Endothelial cell of umbilical vein (primary cell): Measurements from ENCODE around the gene LIG3. TPM values are rescaled to one million over a fixed set of nuclear protein-coding genes. Genes with fewer than 3 reads are reported as not detected.
A peak's percentile ranks its signal among the peaks of the same experiment; 100 is the strongest.

Source experiments
- BruUV-seq: library from RNA; stranded (reverse); fragments of 400-500 nt; replicated peaks from 2 replicates; lab custom pipeline; 2021; lab: Mats Ljungman, UMichigan
- CTCF ChIA-PET: fragments of 300-600, 350-600 bp; sonication (Branson Sonifier 250); formaldehyde crosslinking; loops from one replicate; lab custom pipeline; 2021; ENCODE audit warnings: antibody characterized with exemption, inconsistent platforms; lab: Charles Lee
- POLR2A ChIA-PET: fragments of 300-600, 350-600 bp; sonication (Branson Sonifier 250); formaldehyde crosslinking; loops from one replicate; lab custom pipeline; 2021; ENCODE audit warnings: antibody characterized with exemption, inconsistent platforms; lab: Charles Lee
- DNase-seq: peaks from one replicate; pipeline ENCODE4 v3.0.0-alpha.2; 2011; ENCODE audit warnings: low read depth, low spot score
- FAIRE-seq: peaks from 2 replicates; lab custom pipeline; 2011; peaks lifted over from hg19 to GRCh38; lab: Jason Lieb, UNC
- H2AFZ ChIP-seq: 2 replicates; pipeline ENCODE4 v1.6.0; 2012; ENCODE audit warnings: low read depth, low read length, control low read depth, inconsistent platforms
- H3K27ac ChIP-seq: 2 replicates; pipeline ENCODE4 v1.5.1; 2011; ENCODE audit warnings: low read depth, mild to moderate bottlenecking, control low read depth, low read length, moderate library complexity; ENCODE audit not compliant: insufficient read depth
- H3K27me3 ChIP-seq, 2 experiments: 2 replicates each; pipeline versions ENCODE4 v1.6.0 to v1.6.1; 2011; ENCODE audit warnings: low read length in 2 of 2, mixed read lengths in 1 of 2; ENCODE audit not compliant: control insufficient read depth in 2 of 2, insufficient read depth in 2 of 2
- H3K36me3 ChIP-seq, 2 experiments: 2 replicates in 1 of 2; 3 replicates in 1 of 2; pipeline ENCODE4 v1.5.1; 2011; ENCODE audit warnings: low read length in 2 of 2, mild to moderate bottlenecking in 1 of 2, moderate library complexity in 1 of 2; ENCODE audit not compliant: control insufficient read depth in 2 of 2, insufficient read depth in 2 of 2; ENCODE audit errors: extremely low read depth in 1 of 2
- H3K4me1 ChIP-seq: 3 replicates; pipeline ENCODE4 v1.5.1; 2011; ENCODE audit warnings: mild to moderate bottlenecking, low read length; ENCODE audit not compliant: control insufficient read depth, insufficient read depth; ENCODE audit errors: extremely low read depth
- H3K4me2 ChIP-seq: 2 replicates; pipeline ENCODE4 v1.6.1; 2011; ENCODE audit warnings: low read length, control low read depth, mixed read lengths; ENCODE audit not compliant: insufficient read depth
- H3K4me3 ChIP-seq, 3 experiments: fragments of 200-600 bp in 1 of 3; sonication (generic), shearing (Covaris generic) in 1 of 3; replicated peaks in 1 of 3; 2 replicates each; pipeline ENCODE4 v1.5.1; 2011 to 2016; ENCODE audit warnings: control low read depth in 3 of 3, low read length in 3 of 3, mild to moderate bottlenecking in 2 of 3, inconsistent platforms in 1 of 3, low read depth in 1 of 3, moderate library complexity in 1 of 3; ENCODE audit not compliant: insufficient read depth in 1 of 3
- H3K79me2 ChIP-seq: 2 replicates; pipeline ENCODE4 v1.6.0; 2012; ENCODE audit warnings: low read length, inconsistent platforms; ENCODE audit not compliant: control insufficient read depth, insufficient read depth
- H3K9ac ChIP-seq: replicated peaks from 2 replicates; pipeline ENCODE3; 2011; ENCODE audit warnings: low read length, control low read depth; ENCODE audit not compliant: insufficient read depth; ENCODE audit errors: extremely low read depth
- H3K9me1 ChIP-seq: replicated peaks from 3 replicates; pipeline ENCODE4 v1.6.0; 2011; ENCODE audit warnings: mild to moderate bottlenecking, low read length; ENCODE audit not compliant: control insufficient read depth, insufficient read depth; ENCODE audit errors: extremely low read depth
- H3K9me3 ChIP-seq: replicated peaks from 2 replicates; pipeline ENCODE4 v1.5.1; 2012; ENCODE audit warnings: low read length, inconsistent platforms; ENCODE audit not compliant: control insufficient read depth, insufficient read depth
- H4K20me1 ChIP-seq: replicated peaks from 2 replicates; pipeline ENCODE3; 2011; ENCODE audit warnings: mild to moderate bottlenecking, low read length; ENCODE audit not compliant: control insufficient read depth, insufficient read depth; ENCODE audit errors: extremely low read depth
- CTCF ChIP-seq, 2 donors: IDR thresholded peaks; 1 replicate in 1 of 2; 2 replicates in 1 of 2; pipeline ENCODE4 v1.5.1; 2011; ENCODE audit warnings: low read length in 2 of 2, mild to moderate bottlenecking in 2 of 2, moderate library complexity in 2 of 2, control low read depth in 1 of 2, inconsistent platforms in 1 of 2, low read depth in 1 of 2; ENCODE audit not compliant: insufficient read depth in 1 of 2; ENCODE audit errors: extremely low read depth in 1 of 2
- EZH2 ChIP-seq: IDR thresholded peaks from 2 replicates; pipeline ENCODE4 v1.6.1; 2012; ENCODE audit warnings: borderline replicate concordance, low read depth, mild to moderate bottlenecking, moderate library complexity, low read length, inconsistent platforms; ENCODE audit not compliant: severe bottlenecking
- FOS ChIP-seq: IDR thresholded peaks from 2 replicates; pipeline ENCODE4 v1.6.1; 2011; ENCODE audit warnings: mild to moderate bottlenecking, low read length, moderate library complexity, borderline replicate concordance; ENCODE audit not compliant: insufficient read depth
- GATA2 ChIP-seq: IDR thresholded peaks from 2 replicates; pipeline ENCODE4 v1.7.0; 2011; ENCODE audit warnings: low read depth, mild to moderate bottlenecking, moderate library complexity, mixed read lengths, low read length; ENCODE audit not compliant: insufficient read length, insufficient read depth
- JUN ChIP-seq: IDR thresholded peaks from 2 replicates; pipeline ENCODE4 v1.6.1; 2011; ENCODE audit warnings: borderline replicate concordance, low read depth; ENCODE audit not compliant: insufficient read length, insufficient read depth
- MAX ChIP-seq: IDR thresholded peaks from 2 replicates; pipeline ENCODE4 v1.6.1; 2011; ENCODE audit not compliant: insufficient read depth, insufficient read length
- MYC ChIP-seq: IDR thresholded peaks from one replicate; pipeline ENCODE4 v1.6.1; 2011; ENCODE audit warnings: mild to moderate bottlenecking, low read depth, low read length
- POLR2A ChIP-seq: IDR thresholded peaks from 2 replicates; pipeline ENCODE4 v1.6.1; 2012; ENCODE audit warnings: low read depth, mild to moderate bottlenecking, control low read depth, low read length
- POLR2AphosphoS5 ChIP-seq: IDR thresholded peaks from 2 replicates; pipeline ENCODE4 v1.6.1; 2012; ENCODE audit warnings: low read depth, mild to moderate bottlenecking, control low read depth, low read length, moderate library complexity; ENCODE audit not compliant: insufficient read depth
- dilution Hi-C: fragments of 300-500 bp; cut with MboI; formaldehyde crosslinking; loops from one replicate; pipeline ENCODE4 v1.15.0; 2019; ENCODE audit warnings: low sequenced_read_pairs; ENCODE audit not compliant: extremely low pct_ligation_motif_present
- intact Hi-C: fragments of 100-400 bp; cut with micrococcal nuclease; formaldehyde crosslinking; loops from one replicate; pipeline ENCODE4 v1.10.0; 2022
- polyA plus RNA-seq, 4 experiments: library from polyadenylated mRNA; depleted of rRNA in 3 of 4; stranded (reverse) in 3 of 4; unstranded in 1 of 4; fragments of >200 nt; gene quantifications; 2 replicates each; pipeline versions ENCODE4 v1.2.1 to v1.2.3, GENCODE V29; 2011 to 2012; ENCODE audit warnings: missing spikeins in 1 of 4
- total RNA-seq: library from RNA; stranded (reverse); gene quantifications from 2 replicates; pipeline ENCODE4 v1.2.3, GENCODE V29; 2021

The LIG3 gene
- total and polyA plus RNA-seq, 2 donors (not counting 3 experiments of a cell fraction or from before 2014, with no cell fraction given), result 25.8 to 35.3 TPM

- Histone ChIP-seq H4K20me1 (no peaks in the 10 kb centered on the region), H3K9me1 (no peaks in the 10 kb centered on the region), H3K36me3 (no peaks in the 10 kb centered on the region), H3K9me3 (no peaks in the 10 kb centered on the region), H3K27me3 (no peaks in the 10 kb centered on the region), H3K27ac (no peak overlapping the region), H2AFZ (no peak overlapping the region), H3K79me2 (peaks cover 4% of the 10 kb centered on the region), H3K9ac (no peak overlapping the region), H3K4me2 (peak overlapping the region; percentile 49), H3K4me3 (no peak overlapping the region), H3K4me1 (peaks cover 18% of the 10 kb centered on the region)
- no TSS peak for BruUV-seq
- no peak for TF ChIP-seq GATA2
- TF ChIP-seq EZH2, result no peak
- TF ChIP-seq MYC, result no peak
- no peak for TF ChIP-seq POLR2A
- no peak for TF ChIP-seq MAX
- TF ChIP-seq POLR2AphosphoS5, result no peak
- no peak for TF ChIP-seq FOS
- TF ChIP-seq CTCF (IDR thresholded peaks at IDR 0.05; ENCODE audit: extremely low read depth in 1 of 2, insufficient read depth in 1 of 2, low read depth in 1 of 2, low read length in 2 of 2), result no peak
- TF ChIP-seq JUN, result no peak
- DNase-seq, result peak; percentile 71
- POLR2A ChIA-PET, result no interaction called here
- intact Hi-C loops (no loop called here), dilution Hi-C loops (no loop called here)
- CTCF ChIA-PET, result no interaction called here
- peak; percentile 62 for FAIRE-seq
Measured at GRCh38 chr17:35051183-35051578, 70.9 kb downstream of the LIG3 start.
